Ishikawa (cell line): ENCODE data around the gene CUEDC1.
A peak's percentile ranks its signal among the peaks of the same experiment; 100 is the strongest.

Experiments
- CREB1 ChIP-seq: IDR thresholded peaks from 2 replicates; pipeline ENCODE4 v1.6.1; 2012; ENCODE audit warnings: low read depth
- EP300 ChIP-seq: IDR thresholded peaks from 2 replicates; pipeline ENCODE4 v1.6.1; 2012; ENCODE audit warnings: borderline replicate concordance
- NFIC ChIP-seq: IDR thresholded peaks from 2 replicates; pipeline ENCODE4 v1.6.1; 2012
- RAD21 ChIP-seq: IDR thresholded peaks from 2 replicates; pipeline ENCODE4 v1.6.1; 2012; ENCODE audit warnings: low read depth

- TF ChIP-seq CREB1 (no peak), EP300 (peak; percentile 96), NFIC (peak; percentile 92), RAD21 (no peak)
These were observed 73.3 kb downstream of the CUEDC1 start for GRCh38 chr17:57881783-57882351.
